GM23338 (cell line): ENCODE measurements around the gene CYB561D2.

Experiments used
- EZH2phosphoT487 ChIP-seq: fragments of 200-600 bp; sonication (generic); IDR thresholded peaks from one replicate; pipeline ENCODE4 v1.8.1; 2018; ENCODE audit warnings: antibody characterized with exemption; ENCODE audit not compliant: unreplicated experiment
- TF ChIP-seq, protein P1 (sequence below), 2 experiments: fragments of 200-600 bp in 1 of 2; sonication (generic) in 1 of 2; conservative IDR thresholded peaks; 2 replicates each; pipeline versions ENCODE4 v1.5.1 to v1.6.1; 2016 to 2017; ENCODE audit warnings: antibody characterized with exemption in 2 of 2, low read depth in 2 of 2, mild to moderate bottlenecking in 2 of 2, moderate library complexity in 1 of 2

DNA sequence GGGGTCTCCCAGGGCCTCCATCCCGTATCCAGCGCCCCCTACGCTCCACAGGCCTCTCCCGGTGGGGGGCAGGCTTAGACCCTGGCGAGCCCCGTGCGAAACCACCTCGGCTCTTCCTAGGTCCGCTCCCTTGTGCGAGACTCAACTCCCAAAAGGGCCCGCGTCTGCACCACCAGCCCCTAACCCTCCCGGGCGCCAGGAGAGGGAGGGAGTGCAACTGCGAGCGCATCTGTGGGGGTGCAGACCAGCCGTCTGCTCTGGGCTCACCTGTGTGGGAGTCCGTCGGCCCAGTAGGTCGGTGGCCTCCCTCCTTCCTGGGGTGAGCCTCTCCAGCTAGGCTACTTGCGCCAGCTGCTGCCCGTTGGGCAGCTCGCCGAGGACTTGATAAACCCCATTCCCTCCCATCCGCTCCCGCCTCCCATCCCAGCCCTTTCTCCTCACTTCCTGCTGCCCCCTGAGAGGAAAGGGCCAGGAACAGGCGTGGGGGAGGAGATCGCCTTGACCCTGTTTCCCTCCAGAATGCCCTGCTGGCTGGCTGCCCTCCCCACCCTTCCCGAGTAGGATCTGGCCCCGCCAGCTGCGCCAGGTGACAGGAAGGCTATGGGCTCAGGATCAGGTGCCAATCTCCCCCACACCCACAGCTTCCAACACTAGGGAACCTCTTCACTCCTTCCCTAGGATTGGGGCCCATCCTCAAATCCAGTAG, 28.1 kb upstream of the CYB561D2 start, which contains the start of gene HYAL2:
- TF ChIP-seq, protein P1, sequence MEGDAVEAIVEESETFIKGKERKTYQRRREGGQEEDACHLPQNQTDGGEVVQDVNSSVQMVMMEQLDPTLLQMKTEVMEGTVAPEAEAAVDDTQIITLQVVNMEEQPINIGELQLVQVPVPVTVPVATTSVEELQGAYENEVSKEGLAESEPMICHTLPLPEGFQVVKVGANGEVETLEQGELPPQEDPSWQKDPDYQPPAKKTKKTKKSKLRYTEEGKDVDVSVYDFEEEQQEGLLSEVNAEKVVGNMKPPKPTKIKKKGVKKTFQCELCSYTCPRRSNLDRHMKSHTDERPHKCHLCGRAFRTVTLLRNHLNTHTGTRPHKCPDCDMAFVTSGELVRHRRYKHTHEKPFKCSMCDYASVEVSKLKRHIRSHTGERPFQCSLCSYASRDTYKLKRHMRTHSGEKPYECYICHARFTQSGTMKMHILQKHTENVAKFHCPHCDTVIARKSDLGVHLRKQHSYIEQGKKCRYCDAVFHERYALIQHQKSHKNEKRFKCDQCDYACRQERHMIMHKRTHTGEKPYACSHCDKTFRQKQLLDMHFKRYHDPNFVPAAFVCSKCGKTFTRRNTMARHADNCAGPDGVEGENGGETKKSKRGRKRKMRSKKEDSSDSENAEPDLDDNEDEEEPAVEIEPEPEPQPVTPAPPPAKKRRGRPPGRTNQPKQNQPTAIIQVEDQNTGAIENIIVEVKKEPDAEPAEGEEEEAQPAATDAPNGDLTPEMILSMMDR (conservative IDR thresholded peaks at IDR 0.05; ENCODE audit: low read depth in 2 of 2) = 0 out of 4 replicates have a peak, but pooled peaks of 1 of the 2 experiments have one; percentile 3
- TF ChIP-seq EZH2phosphoT487 = no peak
